Glutamatergic neuron (in vitro differentiated cells): Measurements from ENCODE around the gene ITGA4. TPM values are rescaled to one million over a fixed set of nuclear protein-coding genes. Genes with fewer than 3 reads are reported as not detected.

ENCODE experiments used
- DNase-seq: peaks from one replicate; pipeline ENCODE4 v3.0.0; 2022
- H3K27ac Mint-ChIP-seq: one replicate; pipeline ENCODE4 v1.8.0; 2020; ENCODE audit warnings: mild to moderate bottlenecking, mixed read lengths, inconsistent platforms; ENCODE audit not compliant: unreplicated experiment
- H3K27me3 Mint-ChIP-seq: one replicate; pipeline ENCODE4 v1.8.0; 2020; ENCODE audit warnings: mild to moderate bottlenecking, moderate library complexity, mixed read lengths, inconsistent platforms; ENCODE audit not compliant: unreplicated experiment
- H3K36me3 Mint-ChIP-seq: one replicate; pipeline ENCODE4 v1.8.0; 2020; ENCODE audit warnings: mild to moderate bottlenecking, mixed read lengths, inconsistent platforms; ENCODE audit not compliant: unreplicated experiment
- H3K4me1 Mint-ChIP-seq: one replicate; pipeline ENCODE4 v1.8.0; 2020; ENCODE audit warnings: mild to moderate bottlenecking, low read depth, mixed read lengths, inconsistent platforms; ENCODE audit not compliant: unreplicated experiment
- H3K4me3 Mint-ChIP-seq: one replicate; pipeline ENCODE4 v1.8.0; 2020; ENCODE audit warnings: mild to moderate bottlenecking, mixed read lengths, inconsistent platforms; ENCODE audit not compliant: unreplicated experiment
- H3K9me3 Mint-ChIP-seq: one replicate; pipeline ENCODE4 v1.8.0; 2020; ENCODE audit warnings: mild to moderate bottlenecking, moderate library complexity, mixed read lengths, inconsistent platforms; ENCODE audit not compliant: unreplicated experiment
- CTCF ChIP-seq: fragments of 200-600 bp; sonication (generic); IDR thresholded peaks from one replicate; pipeline ENCODE4 v1.5.0; 2021; ENCODE audit not compliant: partially characterized antibody, unreplicated experiment
- total RNA-seq: library from RNA; stranded (reverse); fragmentation: NEBNext Ultra II Directional; extraction: Animal tissue kit (Norgen Biotek cat#: 25700); gene quantifications from one replicate; pipeline ENCODE4 v1.2.1, GENCODE V29; 2021; ENCODE audit not compliant: unreplicated experiment

ITGA4 gene
- total RNA-seq, 1 donor from 2014 or later: 5.4 TPM

DNA sequence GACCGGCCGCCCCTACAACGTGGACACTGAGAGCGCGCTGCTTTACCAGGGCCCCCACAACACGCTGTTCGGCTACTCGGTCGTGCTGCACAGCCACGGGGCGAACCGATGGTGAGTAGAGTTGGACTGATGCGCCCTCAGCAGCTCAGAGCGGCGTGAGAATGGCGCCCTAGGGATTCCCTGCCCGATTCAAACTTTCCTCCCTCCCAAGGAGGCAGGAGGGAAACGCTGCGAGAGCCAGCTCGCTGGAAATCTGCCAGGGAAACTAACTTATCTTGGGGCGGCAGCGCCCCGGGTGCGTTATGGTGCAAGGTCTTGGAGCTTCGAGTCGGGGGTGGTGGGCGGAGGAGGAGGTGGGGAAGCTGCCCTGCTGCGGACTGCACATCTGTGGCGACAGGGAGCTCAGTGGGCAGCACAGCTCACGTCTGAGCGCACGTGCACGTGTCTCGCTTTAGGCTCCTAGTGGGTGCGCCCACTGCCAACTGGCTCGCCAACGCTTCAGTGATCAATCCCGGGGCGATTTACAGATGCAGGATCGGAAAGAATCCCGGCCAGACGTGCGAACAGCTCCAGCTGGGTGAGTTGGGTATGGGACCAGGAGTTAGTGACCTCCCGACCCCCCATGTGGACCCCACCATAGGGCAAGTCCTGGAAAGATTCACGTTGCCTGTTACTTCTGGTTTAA lies 697 bp downstream of the ITGA4 start:
- Mint-ChIP-seq H3K36me3 (no peaks in the 10 kb centered on the region), H3K9me3 (no peaks in the 10 kb centered on the region), H3K4me1 (peaks cover 2% of the 10 kb centered on the region), H3K27me3 (peaks cover 2% of the 10 kb centered on the region), H3K27ac (no peak overlapping the region), H3K4me3 (peak overlapping the region; percentile 88)
- DNase-seq: peak; percentile 47
- TF ChIP-seq CTCF: no peak

DNA sequence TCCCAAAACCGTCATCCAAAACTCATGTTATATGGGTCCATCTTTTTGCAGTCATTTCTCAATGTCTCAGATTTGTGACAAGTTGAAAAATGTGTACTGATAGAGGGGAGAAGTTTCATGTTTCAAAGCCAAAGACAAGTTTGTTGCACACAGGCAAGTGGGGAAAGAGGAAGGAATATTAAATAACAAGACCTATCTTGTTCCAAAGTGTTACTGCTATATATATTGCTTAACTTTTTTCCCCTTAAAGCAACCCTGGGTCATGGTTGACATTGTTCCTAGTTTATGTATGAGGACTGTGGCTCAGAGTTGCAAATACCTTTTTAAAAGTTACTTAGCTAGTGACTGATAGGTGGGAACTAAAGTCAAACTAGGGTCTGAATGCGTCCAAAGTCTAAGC lies 1.7 kb downstream of the ITGA4 start:
- Mint-ChIP-seq H3K27me3 (peaks cover 2% of the 10 kb centered on the region), H3K4me3 (no peak overlapping the region), H3K9me3 (no peaks in the 10 kb centered on the region), H3K27ac (no peak overlapping the region), H3K36me3 (no peaks in the 10 kb centered on the region), H3K4me1 (peaks cover 2% of the 10 kb centered on the region)
- TF ChIP-seq CTCF: no peak
- no peak for DNase-seq

GRCh38 chr2:181459621-181460021 lies 2.4 kb downstream of the ITGA4 start:
- no peaks in the 10 kb centered on the region for H3K36me3 Mint-ChIP-seq
- no peak overlapping the region for H3K27ac Mint-ChIP-seq
- H3K4me3 Mint-ChIP-seq: no peak overlapping the region
- peaks cover 2% of the 10 kb centered on the region for H3K27me3 Mint-ChIP-seq
- no peak for DNase-seq
- H3K4me1 Mint-ChIP-seq: peaks cover 2% of the 10 kb centered on the region
- H3K9me3 Mint-ChIP-seq: no peaks in the 10 kb centered on the region
- TF ChIP-seq CTCF: no peak

DNA sequence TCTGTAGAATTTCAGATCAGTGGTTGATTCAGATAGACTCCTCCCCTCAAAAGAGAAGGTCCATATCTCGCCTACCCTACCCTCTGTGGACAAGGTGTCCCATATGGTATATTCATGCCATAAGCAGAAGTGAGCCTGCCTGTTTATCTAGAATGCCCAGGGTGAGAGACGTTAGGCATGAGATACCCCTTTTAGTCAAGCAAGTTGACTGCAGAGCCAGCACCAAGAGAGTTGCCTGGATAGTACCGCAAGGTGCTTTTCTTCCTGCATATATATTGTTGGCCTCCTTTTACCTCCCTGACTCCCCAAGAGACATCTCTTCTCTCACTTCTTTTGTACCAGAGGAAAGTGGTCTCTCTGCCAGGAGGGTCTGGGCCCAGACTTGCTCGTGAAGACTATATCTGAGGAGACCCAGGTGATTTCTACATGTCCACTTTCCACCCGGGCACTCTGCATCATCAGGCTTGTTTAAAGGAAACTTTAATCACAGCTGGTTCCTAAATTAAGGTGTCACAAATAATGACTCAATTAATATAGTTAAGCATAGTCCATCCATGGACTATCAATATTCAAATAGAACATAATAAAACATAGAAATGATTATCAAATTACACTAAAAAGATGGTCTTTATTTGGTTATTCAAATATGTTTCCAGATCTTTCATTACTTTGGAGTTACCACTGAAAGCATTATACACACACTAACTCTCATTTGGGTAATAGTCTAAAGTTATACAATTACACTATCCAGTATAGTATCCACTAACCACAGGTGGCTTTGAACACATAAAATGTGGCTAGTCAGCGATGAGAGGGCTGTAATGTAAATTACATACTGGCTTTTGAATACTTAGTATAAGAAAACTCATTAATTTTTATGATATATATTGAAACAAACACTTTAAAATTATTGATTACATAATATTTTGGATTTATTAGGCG lies 4.1 kb downstream of the ITGA4 start:
- H3K4me1 Mint-ChIP-seq: peaks cover 1% of the 10 kb centered on the region
- H3K27ac Mint-ChIP-seq: no peak overlapping the region
- H3K27me3 Mint-ChIP-seq: peaks cover 2% of the 10 kb centered on the region
- H3K9me3 Mint-ChIP-seq: no peaks in the 10 kb centered on the region
- no peak for DNase-seq
- no peak overlapping the region for H3K4me3 Mint-ChIP-seq
- no peak for TF ChIP-seq CTCF
- no peaks in the 10 kb centered on the region for H3K36me3 Mint-ChIP-seq

DNA sequence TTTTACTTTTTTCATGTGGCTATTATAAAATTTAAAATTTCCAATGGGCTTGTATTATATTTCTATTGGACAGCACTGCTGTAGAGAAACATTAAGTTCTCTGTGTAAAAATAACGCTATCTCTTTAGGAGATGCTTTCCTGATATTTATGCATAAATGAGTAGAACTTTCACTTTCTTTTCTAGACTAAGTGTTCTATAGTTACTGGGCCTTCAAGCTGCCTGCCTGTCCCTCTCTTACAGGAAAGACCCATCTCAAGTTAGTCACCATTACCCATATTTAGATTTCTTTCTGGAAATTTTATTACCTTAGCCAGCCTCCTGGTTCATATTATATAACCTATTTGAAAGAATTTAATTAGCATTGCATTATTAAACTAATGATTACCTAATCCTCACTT lies 4.8 kb downstream of the ITGA4 start:
- H3K4me1 Mint-ChIP-seq: no peaks in the 10 kb centered on the region
- H3K9me3 Mint-ChIP-seq: no peaks in the 10 kb centered on the region
- no peak overlapping the region for H3K4me3 Mint-ChIP-seq
- no peak overlapping the region for H3K27ac Mint-ChIP-seq
- H3K36me3 Mint-ChIP-seq: no peaks in the 10 kb centered on the region
- no peak for TF ChIP-seq CTCF
- no peak for DNase-seq
- no peaks in the 10 kb centered on the region for H3K27me3 Mint-ChIP-seq
